22Rv1 (cell line): ENCODE measurements around the gene ARRDC3.

ENCODE experiments used
- ZFX ChIP-seq: fragments of 450-650 bp; IDR thresholded peaks from 2 replicates; pipeline ENCODE4 v1.6.1; 2017; ENCODE audit warnings: antibody characterized with exemption, borderline replicate concordance
- TF ChIP-seq, protein P1 (sequence below): fragments of 450-650 bp; IDR thresholded peaks from 2 replicates; pipeline ENCODE4 v1.5.1; 2017; ENCODE audit warnings: mild to moderate bottlenecking

DNA sequence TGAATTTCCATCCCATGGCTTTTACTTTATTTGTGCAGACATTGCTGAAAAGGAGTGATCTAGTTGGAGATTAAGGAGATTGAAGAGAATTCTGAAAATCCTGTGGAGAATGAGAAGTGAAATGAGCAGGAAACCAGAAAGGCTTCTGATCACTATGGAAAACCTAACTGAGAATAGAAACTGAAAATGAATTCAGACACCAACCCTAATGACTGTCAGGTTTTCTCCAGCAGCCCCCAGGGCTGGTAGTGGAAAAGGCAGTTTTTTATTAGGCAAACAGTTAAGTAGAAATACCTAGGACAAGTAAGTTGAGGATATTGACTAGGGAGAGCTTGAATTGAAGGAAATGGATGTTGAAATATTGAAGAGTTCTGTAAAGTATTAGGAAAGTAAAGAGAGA, 14.7 kb upstream of the ARRDC3 start:
- TF ChIP-seq, protein P1, sequence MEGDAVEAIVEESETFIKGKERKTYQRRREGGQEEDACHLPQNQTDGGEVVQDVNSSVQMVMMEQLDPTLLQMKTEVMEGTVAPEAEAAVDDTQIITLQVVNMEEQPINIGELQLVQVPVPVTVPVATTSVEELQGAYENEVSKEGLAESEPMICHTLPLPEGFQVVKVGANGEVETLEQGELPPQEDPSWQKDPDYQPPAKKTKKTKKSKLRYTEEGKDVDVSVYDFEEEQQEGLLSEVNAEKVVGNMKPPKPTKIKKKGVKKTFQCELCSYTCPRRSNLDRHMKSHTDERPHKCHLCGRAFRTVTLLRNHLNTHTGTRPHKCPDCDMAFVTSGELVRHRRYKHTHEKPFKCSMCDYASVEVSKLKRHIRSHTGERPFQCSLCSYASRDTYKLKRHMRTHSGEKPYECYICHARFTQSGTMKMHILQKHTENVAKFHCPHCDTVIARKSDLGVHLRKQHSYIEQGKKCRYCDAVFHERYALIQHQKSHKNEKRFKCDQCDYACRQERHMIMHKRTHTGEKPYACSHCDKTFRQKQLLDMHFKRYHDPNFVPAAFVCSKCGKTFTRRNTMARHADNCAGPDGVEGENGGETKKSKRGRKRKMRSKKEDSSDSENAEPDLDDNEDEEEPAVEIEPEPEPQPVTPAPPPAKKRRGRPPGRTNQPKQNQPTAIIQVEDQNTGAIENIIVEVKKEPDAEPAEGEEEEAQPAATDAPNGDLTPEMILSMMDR = no peak
- no peak for TF ChIP-seq ZFX
